AG09309 (cell line): Measurements from ENCODE around the gene FILIP1.

Experiments
- DNase-seq: peaks from one replicate; pipeline ENCODE4 v3.0.0-alpha.2; 2010; ENCODE audit warnings: low read depth
- H3K4me3 ChIP-seq: 2 replicates; pipeline ENCODE4 v1.5.1; 2011; ENCODE audit warnings: mild to moderate bottlenecking, low read depth, low read length, moderate library complexity; ENCODE audit not compliant: control insufficient read depth
- CTCF ChIP-seq: IDR thresholded peaks from 2 replicates; pipeline ENCODE4 v1.5.1; 2011; ENCODE audit warnings: mild to moderate bottlenecking, low read depth, low read length, inconsistent platforms; ENCODE audit not compliant: insufficient read depth, control insufficient read depth; ENCODE audit errors: missing control alignments

FILIP1 gene

GRCh38 chr6:75378101-75378500 is 115.5 kb downstream of the FILIP1 start:
- no peak for DNase-seq
- no peak overlapping the region for H3K4me3 ChIP-seq
- no peak for TF ChIP-seq CTCF

GRCh38 chr6:75377386-75377785 is 116.2 kb downstream of the FILIP1 start:
- H3K4me3 ChIP-seq = no peak overlapping the region
- DNase-seq = no peak
- no peak for TF ChIP-seq CTCF

- DNase-seq = no peak
- no peak for TF ChIP-seq CTCF
- no peak overlapping the region for H3K4me3 ChIP-seq
These were observed 117.1 kb downstream of the FILIP1 start for GRCh38 chr6:75376347-75377024.

GRCh38 chr6:75374961-75375400 is 118.6 kb downstream of the FILIP1 start:
- DNase-seq = no peak
- no peak overlapping the region for H3K4me3 ChIP-seq
- no peak for TF ChIP-seq CTCF

GRCh38 chr6:75372884-75373283 is 120.7 kb downstream of the FILIP1 start:
- H3K4me3 ChIP-seq = no peak overlapping the region
- no peak for DNase-seq
- no peak for TF ChIP-seq CTCF

GRCh38 chr6:75370011-75370410 is 123.6 kb downstream of the FILIP1 start:
- TF ChIP-seq CTCF = no peak
- DNase-seq = no peak
- H3K4me3 ChIP-seq = no peak overlapping the region
